NCI-H187 (cell line): Measurements from ENCODE around the gene PPM1L.

Source experiments
- DNase-seq, 2 experiments: peaks; one replicate each; lab custom pipeline; 2025; lab: John Stamatoyannopoulos, UW

The PPM1L gene

DNA sequence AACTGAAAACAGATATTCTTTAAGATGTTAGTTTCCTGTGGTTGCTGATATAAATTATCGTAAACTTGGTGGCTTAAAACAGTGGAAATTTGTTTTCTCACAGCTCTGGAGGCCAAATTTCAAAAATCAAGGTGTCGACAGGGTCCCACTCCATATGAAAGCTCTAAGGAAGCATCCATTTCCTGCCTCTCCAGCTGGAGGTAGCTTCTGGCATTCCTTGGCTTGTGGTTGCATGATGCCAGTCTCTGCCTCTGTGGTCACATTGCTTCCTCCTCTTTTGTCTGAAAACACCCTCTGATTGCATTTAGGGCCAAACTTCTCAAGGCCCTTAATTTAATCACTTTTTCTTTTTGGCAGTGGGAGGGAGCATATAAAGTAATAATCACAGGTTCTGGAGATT lies 96.8 kb downstream of the PPM1L start:
- DNase-seq: no peak

DNA sequence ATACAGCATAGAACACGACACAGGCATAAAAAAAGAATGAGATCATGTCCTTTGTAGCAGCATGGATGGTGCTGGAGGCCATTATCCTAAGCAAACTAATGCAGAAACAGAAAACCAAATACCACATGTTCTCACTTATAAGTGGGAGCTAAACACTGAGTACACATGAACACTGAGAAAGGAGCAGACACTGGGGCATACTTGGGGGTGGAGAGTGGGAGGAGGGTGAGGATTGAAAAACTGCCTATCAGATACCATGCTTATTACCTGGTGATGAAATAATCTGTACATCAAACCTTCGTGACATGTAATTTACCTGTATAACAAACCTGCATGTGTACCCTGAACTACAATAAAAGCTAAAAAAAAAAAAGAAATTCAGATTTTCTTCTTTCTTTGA lies 100.4 kb downstream of the PPM1L start:
- no peak for DNase-seq

DNA sequence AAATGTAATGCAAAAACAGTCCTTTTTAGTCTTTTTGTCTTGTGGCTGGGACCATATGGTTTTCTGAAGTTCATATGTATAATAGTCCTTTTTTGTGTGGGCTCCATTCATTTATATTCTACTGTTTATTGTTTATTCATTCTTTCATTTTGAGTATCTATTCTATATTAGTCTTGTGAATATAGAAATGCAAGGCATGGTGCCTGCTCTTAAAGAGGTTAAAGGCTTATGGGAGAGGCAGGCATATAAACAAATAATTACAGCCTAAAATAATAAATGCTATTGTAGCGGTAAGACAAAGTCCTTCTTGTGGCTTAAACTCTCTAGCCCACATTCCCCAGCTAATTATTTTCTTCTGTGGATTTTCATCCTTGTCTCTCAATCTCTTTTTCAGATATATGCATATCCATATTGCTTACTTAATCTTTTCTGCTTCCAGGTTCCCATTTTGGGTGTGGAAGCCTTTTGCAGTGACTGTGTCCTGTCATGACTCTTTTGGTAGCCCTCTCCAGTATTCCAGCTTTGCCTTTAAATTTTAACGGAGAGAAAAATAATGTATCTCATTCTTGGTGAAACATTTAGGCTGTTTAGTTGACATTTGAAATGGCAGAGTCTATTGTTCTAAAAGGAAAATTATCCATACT lies 101.6 kb downstream of the PPM1L start:
- no peak for DNase-seq

DNA sequence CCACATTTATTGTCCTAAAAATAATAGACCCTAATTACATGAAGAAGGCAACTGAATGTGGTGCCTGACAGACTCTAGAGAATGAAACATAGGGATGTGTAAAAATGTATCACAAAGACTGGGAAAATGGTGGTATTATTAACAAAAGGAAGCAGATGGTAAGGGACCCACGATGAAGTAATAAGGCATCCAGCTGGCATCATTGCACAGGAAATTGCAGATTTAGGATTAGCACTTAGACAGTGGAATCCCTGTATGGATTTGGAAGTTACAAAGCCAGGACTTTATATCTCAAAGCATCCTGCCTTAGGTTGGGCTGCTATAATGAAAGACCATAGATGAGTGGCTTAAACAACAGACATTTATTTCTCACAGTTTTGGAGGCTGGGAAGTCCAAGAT lies 104.3 kb downstream of the PPM1L start:
- no peak for DNase-seq

DNA sequence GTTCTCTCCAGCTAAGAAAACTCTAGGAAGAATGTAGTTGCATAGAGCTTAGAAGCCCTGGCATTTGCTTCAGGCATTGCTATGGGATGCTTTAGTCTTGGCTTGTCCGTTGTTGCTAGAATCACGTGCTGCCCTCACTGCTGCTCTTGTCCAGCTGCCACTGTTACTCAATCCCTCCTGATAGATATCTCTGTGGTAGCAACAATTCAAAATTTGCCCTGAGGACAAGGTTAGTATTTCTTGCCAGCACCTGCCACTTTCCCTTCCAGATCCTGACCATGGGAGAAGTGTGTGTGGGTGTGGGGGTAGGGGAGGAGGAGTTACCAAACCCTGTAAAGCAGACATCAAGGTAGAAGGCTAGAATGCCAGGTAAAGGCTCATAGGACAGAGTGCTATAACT lies 113.8 kb downstream of the PPM1L start:
- DNase-seq: peak in 1 of 2 experiments; percentile 11

DNA sequence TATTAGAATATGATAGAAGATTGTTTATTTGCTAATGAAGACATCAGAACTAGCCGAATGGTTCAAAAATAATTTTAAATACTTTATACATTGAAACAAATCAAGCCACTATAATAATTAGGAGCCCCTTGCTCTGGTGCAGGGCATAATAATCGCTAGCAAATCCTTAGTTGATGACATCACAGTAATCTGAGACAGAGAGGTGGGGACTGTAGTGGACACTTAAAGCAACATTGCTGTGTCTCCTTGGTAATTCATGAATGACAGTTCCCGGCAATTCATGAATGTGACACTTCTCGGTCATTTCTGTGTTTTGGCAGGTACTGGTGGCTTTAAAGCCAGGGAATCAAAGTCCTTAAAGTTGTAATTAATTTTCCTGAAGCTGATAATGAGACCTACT lies 114.3 kb downstream of the PPM1L start:
- DNase-seq: peak in 1 of 2 experiments; percentile 41

DNA sequence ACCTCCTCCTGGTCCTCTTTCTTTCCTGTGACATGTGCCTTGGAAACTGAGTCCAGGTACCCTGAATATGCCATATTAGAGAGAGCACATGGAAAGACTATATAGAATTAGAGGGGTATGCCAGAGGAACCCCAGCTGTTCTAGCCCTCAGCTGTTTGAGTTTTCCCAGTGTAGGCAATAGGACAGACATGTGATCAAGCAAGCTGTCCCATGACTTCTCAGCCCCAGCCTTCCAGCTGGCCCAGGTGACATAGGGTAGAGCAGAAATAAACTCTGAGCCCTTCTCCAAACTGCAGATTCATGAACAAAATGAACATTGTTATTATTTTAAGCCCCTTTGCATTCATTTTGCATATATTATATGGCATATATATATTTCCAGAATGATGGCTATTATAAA lies 118.7 kb downstream of the PPM1L start:
- DNase-seq: no peak

DNA sequence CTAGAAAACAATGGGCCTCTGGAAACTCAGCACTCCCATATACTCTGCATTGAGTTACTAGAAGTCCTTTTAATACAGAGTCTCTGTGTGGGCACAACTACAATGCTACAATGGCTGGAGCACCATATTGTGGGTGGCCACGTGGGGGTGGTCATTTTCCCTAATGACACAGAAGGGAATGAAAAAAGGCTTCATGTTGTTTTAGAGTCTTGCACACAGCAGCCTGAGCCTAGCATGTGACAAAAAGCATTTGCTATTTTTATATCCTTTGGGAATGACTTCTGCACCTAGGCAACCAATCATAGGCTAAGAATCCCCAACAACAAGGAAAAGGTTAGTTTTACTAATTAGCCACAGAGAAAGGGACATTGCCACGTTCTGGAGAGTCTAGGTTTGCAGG lies 120.6 kb downstream of the PPM1L start:
- no peak for DNase-seq

DNA sequence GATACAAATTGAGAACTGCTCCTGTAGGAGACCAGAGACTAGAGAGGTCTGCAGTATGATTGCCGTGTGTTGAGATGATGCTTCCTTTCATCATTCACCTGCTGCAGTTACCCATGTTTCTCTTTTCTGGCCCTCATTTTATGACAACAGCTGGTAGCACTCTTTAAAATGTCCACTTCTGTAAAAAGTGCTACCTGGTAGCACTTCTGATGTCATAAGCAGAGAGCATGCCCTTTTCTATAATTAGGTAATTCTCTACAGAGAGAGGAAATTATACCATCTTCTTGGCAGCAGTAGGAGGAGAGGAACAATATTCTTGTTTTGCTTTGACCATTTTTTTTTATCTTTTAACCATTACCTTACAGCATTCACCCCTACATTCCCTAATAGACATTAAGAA lies 123.8 kb downstream of the PPM1L start:
- no peak for DNase-seq

DNA sequence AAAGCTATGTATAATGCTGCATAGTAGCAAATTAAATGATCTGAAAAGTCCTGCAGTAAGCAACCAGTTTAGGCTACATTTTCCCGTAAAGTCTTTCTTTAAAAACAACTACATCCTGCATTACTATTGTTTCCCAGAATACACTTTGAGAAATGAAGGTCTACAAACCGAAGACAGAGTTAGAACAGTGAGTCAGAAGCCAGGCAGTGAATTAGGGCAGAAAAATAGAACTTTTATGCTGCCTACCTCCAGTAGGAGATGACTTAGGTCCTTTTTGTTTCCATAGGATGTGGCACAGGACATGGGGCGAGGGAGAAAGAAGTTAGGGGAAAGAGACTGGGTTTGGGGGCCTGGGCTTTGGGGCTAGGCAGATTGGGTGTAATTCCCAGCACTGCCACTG lies 127.3 kb downstream of the PPM1L start:
- DNase-seq: no peak

DNA sequence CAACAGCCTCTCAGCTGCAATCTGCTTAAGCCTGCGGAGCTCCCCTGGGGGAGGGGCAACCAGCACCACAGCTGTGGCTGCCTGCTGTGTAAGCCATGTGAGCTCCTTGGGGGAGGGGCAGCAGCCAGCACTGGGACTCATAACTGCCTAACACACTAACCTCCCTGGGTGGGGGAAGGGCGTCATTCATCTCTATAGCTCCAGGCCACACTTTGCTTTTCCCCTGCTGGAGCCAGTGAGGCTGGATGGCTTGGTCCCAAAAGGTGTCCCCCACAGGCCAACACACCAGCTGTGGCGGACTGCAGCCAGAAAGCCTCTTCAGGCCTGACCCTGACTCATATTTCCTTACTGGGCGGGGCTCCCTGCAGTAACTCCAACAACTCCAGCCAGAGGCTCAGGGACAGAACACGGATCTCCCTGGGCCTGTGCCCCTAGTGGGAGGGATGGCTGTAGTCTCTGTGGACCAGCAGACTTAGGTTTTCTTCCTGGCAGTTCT lies 129.8 kb downstream of the PPM1L start:
- peak; percentile 39 to 59 for DNase-seq

DNA sequence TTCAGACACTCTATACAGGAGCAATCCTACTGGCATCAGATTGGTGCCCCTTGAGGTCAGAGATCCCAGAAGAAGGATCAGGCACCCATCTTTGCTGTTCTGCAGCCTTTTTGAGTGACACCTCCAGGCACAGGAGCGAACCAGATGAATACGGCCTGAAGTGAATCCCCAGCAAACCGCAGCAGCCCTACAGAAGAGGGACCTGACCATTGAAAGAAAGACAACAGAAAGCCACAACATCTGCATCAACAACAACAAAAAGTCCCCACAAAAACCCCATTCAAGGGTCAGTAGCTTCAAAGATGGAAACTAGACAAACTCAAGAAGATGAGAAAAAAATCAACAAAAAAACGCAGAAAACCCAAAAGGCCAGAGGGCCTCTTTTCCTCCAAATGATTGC lies 130.4 kb downstream of the PPM1L start:
- no peak for DNase-seq

DNA sequence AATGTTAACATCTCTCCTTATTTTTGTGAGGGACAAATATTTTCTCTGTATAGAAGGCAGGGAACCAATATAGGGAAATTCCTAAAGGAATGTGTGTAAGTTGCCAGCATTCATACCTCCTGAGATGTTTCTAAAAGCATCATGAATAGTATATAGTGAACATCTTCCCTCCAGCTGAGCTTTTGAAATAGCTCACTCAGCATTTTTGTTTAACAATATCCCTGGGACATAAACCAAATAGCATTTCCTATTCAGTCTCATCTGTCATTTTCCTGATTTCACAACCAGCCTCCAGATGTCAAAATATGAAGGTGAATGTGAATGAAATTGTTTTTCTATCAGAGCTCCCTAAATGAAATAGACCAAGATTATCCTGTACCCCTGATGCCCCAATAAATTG lies 137.2 kb downstream of the PPM1L start:
- no peak for DNase-seq

DNA sequence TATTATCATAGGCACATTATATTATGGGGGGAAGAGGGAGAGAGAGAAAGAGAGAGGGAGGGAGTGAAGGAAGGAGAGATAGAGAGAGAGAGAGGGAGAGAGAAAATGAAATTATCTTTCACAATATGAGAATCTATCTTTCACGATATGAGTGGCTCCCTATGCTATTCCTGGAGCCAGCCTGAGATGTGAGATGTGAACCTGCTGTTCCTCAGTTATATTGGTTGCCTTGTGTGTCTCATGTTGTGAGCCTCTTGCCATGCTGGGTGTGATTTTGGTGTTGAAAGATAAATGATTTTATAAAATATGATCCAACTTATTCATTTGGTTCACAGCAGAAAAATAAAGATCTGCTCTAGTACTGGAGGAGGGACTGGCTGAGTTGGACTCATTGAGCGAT lies 148.7 kb downstream of the PPM1L start:
- DNase-seq: no peak

DNA sequence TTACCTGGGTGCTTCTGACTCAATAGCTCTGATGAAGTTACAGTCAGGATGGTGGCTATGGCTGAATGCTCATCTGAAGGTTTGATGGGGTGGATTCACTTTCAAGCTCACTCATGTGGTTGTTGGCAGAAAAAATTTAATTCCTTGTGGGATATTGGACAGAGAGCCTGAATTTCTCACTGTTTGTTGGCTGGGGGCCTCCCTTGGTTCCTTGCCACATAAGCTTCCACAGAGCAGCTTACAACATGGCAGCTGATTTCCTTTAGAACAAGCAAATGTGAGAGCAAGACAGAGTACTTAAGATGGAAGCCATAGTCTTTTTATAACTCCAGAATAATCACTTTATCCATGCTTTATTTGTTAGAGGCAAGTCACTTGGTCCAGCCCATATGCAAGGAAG lies 150.6 kb downstream of the PPM1L start:
- DNase-seq: no peak

DNA sequence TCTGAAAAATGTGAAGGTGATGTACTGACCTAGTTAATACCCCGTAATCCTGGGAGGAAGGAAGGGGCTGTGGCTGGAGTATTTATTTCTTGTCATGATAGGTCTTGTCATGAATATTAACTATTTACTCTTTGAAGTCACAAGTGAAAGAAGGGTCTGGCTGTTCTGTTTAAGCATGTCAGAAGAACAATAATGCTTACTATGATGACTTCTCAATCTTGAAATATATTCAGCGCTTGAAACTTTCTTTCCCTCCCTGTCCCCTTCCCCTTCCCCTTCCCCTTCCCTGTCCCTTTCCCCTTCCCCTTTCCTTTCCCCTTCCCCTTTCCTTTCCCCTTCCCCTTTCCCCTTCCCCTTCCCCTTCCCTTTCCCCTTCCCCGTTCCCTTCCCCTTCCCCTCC lies 153.9 kb downstream of the PPM1L start:
- DNase-seq: no peak

DNA sequence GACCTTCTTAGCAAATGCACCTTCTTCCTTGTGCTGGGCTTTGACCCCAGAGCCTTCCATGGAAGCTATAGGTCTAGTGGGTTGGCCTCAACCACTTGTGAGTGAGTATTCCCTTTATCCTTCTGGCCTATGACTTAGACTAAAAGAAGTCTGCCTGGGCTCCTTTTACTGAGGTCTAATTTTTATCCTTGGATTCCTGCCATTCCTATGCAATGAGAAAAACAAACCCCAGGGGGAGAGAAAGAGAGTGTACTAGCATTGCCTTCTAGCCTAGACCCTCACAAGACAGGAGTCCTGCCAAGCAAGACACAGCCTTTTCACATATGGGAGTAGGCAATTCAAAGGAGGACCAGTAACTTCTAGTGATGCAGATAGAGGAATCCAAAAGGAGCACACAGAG lies 155.4 kb downstream of the PPM1L start:
- no peak for DNase-seq

DNA sequence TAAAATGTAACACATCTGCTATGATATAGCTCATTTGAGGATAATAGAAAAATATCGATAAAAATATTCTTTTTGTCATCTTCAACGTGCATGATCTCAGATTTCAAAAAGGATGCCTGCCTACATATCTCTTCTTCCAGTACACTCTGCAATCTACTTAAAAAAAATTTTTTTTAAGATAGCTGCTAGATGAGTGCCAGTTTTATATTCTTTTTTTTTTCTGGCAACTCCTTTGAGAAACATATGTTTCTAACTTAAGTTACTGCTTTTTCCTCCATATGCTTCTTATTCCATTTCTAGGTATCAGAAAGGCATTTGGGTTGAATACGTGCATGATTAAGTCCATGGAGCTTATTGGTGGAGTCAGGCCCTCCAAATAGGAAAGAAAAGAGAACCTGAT lies 160.4 kb downstream of the PPM1L start:
- no peak for DNase-seq

DNA sequence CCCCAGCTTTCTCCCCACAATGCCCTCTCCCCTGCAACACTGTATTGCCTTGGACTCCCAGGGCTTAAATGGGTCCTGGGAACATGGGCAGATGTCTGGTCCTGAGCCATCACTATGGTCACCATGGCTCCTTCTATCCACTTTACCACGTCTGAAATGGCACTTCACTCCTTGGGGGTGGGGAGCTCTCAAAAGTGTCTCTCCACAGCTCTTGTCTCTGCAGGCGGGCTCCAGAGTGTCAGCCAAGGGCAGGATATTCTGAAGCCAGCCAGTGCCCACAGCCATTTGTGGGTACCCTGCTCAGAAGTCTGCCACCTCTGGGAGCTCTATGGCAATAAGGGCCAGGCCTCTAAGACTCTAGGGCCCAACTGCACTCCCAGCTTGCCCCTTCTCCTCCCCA lies 163.9 kb downstream of the PPM1L start:
- peak; percentile 76 to 77 for DNase-seq

DNA sequence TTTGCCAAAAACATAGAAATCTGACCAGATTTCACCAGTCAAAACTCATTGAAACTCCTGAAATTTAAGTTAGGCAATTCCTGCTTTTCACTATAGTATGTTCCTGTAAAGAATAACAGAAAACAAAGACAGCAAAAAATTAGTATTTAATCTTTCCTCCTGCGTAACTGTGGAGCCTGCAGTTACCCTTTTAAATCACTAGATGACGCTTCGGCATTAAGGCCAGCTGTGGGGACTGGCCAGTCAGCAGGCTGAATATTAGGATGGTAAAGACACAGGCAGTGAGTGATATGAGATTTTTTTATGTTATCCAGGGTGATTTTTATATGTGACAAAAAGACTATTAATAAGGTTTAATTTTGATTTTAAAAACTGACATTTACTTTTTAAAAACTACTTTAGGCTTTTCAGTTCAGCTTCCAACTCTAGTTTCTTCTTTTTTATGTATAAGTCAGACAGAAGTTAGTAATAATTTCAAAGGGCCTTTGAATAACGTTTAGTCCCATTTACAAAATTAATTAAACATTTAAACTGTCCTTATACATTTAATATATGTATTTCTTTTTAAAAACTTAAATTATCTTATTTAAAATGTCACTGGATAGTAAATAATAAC lies 165.1 kb downstream of the PPM1L start:
- DNase-seq: no peak

DNA sequence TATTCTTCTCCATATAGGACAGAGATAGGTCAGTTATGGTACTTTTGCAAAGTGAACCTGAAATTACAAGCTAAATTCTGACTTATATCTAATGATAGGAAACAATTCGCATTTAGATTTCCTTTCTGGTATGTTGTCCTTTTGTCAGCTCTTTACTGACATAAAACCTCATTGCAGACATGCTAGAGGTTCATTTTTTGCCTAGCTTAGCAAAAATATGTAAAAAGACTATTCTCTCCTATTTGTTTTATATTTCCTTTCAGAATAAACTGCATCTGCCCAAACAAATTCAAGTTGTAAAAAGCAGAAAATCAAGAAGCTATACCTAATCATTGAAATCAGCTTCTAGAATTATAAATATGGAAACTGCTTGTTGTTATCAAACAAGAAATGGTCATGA lies 168.7 kb downstream of the PPM1L start:
- DNase-seq: no peak

DNA sequence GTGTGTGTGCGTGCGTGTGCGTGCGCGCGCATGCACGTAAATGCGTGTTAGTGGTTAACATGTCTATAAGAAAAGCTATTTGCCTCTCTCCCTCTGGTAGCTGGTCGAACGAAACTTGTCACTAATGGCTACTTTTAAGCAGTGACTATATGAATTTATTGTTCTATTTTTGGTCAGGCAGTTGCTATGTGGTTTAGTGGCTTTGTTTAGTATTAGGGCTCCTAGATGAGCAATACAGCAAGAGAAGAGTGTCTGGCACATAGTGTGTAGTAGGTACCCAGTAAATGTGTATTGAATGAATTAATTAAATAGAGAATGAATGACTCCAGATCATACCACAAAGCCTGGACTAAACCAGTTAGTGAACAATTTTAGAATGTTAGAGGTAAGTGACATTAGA lies 171.6 kb downstream of the PPM1L start:
- DNase-seq: no peak

DNA sequence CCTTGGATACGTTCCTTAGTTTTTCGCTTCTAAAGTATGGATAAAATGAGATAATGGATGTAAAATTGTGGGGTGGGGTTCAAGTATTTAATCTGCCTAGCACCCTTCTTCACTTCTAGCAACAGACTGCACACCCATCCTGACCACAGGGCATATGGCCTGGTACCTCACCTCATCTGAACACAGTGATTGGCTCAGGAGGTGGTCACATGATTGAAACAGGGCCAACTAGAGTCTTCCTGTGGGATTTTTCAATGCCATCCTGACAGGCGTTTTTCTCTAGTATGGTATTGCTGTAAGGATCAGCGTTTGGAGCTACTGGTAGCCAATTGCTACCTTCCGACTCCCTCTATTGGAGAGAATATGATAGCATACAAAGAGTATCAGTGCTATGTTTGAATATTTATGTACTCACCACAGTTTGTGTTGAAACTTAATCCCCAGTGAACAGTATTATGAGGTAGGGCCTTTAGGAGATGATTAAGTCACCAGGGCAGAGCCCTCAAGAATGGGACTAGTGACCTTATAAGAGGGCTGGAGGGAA lies 172.2 kb downstream of the PPM1L start:
- DNase-seq: no peak

DNA sequence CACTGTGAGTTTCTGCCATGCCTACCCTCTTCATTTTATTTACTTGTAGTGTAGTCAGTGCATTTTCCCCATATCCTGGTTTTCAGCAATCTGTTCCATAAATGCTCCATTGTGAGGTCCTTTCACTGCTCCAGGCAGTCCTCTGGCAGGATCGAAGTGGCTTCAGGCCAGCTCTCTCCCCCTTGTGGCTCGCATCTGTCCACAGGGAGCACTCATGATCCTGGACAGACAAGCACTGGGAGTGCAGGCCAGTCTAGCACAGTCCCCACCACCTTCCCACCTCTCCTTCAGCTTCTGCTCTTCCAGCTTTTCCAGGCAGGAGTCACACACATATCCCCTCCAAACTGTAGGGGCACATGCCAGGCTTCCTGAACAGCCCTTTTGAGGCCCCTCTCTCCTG lies 173.6 kb downstream of the PPM1L start:
- no peak for DNase-seq
